Non-pigmented ciliary epithelial cell (primary cell): ENCODE data around the gene TMEM255A.
"Not testable (repeated sequence)": the region's sequence is repeated elsewhere in the genome, so short reads cannot be mapped to it uniquely, and the experiment has no call there.

Experiments
- DNase-seq: peaks from one replicate; pipeline ENCODE4 v3.0.0-alpha.2; 2010; ENCODE audit warnings: low read depth

Gene TMEM255A

GRCh38 chrX:120310861-120311726, at the start of gene TMEM255A:
Gene TMEM255A, minus strand, starts transcription at chrX:120311461. Its CDS starts 152 bp downstream, at chrX:120311309.
- DNase-seq = no peak

DNA sequence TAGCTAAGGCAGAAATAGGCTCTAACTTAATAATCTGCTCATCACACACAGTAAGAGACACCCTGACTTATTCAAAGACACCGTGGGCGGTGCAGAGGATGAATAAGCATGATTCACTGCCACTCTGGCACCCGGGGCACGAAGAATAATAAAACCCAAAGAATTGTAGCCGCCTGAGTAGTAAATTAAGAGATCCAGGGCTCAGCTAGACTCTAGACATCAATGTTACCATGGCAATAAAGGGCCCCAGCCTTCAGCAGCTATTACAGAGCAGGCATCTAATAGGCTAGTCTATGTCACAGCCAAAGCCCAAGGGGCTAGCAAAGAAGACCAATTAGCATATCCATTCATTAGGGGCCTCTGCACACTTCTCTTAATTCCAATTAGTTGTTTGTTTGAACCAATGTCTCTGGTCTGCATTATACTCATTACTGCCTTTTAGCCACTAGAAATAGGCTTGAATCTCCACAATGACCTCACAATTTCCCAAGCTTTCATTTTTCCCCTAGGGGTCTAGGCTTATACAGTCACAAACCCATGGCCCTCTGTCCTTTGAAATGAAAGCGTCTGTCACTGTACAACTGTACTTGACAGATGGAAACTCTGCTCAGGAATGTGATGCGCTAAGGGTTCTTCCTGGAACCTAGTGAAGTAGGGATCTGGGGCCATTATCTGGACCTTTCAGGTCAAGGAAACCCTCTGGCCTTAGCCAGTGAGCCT, 47.6 kb upstream of the TMEM255A start:
- no peak for DNase-seq

DNA sequence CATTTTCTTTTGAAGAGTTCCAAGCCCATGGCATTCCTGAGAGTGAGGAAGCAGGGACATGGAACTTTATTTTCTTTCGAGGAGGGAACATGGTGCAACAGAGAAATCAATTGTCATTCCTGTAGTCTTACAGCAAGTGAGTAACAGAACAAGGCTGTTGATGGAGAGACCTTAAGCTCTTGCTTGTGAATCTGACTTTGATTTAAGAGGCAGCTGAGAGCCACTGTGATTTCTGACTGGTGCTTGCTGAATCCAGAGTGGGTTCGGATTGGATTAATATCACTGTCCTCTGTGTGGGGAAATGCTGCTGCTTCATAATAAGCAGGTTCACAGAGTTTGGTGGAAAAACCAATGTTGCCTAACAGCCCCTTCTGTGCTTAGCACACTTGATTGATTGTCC, 45.9 kb upstream of the TMEM255A start:
- no peak for DNase-seq

GRCh38 chrX:120356084-120356483, 44.8 kb upstream of the TMEM255A start:
- DNase-seq = no peak

DNA sequence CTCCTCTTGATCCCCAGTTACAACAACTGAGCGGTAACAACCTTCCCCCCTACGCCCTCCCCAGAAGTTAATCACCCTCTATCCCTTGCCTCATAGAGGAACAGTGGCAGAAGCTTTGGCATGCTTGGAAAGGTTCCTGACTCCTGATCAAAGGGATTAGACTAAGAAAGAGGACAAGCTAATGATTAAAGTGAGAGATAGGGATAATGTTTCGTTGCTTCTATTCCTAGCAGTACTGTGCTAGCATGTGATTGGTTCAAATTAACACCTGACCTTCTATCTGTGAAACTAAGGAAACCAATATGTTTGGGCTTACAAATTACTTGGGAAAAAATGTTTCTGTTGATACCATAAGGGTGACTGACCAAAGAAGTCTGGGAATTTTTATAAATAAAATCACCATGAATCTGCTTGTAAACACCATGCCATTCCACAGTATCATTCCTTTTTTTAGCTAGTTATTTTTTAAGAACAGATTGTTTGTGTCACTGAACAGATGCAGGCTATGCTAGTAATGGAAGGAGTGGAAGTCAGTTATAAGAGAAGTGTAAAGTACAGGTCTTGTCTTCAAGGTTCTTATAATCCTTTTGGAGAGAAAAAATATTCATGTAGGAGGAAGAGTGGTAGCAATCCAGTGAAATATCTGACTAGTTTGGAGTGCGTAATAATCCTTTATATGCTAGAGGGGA, 39.3 kb upstream of the TMEM255A start:
- no peak for DNase-seq

DNA sequence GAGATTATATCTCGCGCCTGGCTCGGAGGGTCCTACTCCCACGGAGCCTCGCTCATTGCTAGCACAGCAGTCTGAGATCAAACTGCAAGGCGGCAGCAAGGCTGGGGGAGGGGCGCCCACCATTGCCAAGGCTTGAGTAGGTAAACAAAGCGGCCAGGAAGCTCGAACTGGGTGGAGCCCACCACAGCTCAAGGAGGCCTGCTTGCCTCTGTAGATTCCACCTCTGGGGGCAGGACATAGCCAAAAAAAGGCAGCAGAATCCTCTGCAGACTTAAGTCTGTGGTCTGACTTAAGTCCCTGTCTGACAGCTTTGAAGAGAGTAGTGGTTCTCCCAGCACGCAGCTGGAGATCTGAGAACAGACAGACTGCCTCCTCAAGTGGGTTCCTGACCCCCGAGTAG, 33.3 kb upstream of the TMEM255A start:
- not testable (repeated sequence) for DNase-seq

DNA sequence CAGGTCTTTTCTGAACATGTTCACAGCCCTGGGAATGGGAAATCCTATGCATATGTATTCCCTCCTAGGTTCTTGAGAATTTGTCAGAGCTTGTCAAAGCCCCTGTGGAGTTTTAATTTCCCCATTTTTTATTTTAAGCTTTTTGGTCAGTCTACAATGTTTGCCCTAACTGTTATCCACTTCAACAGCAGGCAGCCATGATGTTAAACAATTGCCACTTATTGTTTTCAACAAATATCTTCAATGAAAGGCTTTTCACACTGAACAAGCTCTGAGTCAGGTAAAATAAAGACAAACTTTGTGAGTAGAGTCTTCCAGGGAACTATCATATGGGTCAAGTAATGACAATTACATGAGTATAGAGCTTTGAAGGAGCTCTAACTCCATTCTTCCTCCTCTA, 25.6 kb upstream of the TMEM255A start:
- DNase-seq = no peak

GRCh38 chrX:120335289-120335688, 24.0 kb upstream of the TMEM255A start:
- no peak for DNase-seq

GRCh38 chrX:120334603-120335002, 23.3 kb upstream of the TMEM255A start:
- DNase-seq = no peak

DNA sequence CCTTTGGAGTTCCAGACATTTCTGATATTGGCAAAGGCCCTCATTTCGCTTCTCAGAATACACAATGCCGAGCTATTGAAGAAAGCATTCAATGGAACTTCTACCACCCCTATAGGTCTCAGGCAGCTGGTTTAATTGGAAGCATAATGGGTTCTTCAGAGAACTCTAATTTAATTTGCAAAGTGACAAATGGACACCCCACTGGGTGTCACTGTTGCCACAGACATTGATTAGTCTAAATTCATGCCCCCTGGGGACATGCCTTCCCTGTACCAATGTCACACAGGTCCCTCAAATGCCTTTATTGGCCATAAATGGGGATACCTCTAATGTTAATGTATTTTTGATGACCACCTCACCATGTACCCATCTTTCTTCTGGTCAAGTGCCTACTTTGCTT, 22.9 kb upstream of the TMEM255A start:
- DNase-seq = no peak

DNA sequence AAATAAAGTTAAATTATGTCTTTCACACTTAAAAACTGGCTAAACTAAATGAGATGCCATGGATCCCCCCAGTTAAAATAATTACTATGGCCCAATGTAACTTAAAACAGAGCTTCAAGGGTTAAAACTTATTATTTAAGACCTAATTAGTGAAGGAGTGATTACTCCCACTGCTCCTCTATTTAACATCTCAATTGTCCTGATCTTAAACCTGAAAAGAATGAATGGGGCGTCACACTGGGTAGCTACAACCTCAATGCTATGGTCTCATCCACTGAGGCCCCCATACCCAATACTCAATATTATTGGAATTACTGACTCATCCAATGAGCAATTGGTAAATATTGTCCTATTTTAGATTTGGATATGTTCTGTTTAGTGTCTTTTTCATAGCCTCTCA, 21.1 kb upstream of the TMEM255A start:
- DNase-seq = no peak

DNA sequence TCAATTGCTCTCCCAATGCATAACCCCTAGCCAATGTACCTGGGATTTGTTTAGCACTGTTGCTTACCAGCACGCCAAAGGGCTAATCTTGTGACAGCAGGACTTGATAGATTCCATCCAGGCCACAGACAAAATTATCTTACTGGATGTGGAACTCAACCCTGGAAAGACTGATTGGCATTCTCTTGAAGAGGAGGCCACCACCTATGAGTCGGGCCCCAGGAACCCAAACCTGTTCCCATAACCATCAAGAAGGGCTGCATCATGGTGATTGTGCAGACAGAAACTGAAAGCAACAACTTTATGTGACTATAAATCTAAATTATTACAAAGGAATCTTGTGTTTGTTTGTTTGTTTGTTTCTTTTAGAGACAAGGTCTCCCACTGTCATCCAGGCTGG, 19.9 kb upstream of the TMEM255A start:
- DNase-seq = no peak

DNA sequence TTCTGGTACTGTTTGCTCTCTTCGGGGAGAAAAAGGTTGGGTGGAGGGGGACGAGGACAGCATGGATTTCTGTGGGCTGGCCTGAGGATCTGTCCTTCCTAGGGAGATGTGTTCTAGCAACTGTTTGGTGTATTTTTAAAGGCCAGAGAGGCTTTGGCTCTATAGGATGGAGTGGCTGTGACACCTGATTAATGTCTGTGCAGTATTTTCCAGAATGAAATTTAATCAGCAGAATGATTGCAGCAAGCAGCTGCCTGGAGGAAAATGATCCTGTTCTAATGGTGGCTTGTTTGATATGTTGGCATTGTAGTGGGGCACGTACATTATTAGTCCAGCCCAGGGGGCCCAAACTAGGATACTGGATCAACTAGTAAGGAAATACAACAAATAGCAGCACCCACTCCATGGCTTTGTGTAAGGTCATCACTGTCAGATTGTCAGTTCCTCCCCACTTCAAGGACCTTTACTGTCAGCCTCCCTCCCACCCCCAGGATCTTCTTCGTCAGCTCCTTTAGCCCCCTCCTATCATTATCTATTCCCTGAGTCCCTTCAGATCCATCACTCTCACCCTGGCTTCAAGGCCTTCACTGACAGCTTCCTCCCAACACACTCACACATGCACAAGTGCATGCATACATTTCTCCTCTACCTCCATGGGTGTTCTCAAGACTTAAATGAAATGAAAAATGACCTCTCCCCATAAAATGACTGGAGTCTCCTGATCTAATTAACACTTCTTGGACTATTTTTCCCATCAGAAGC, 10.4 kb upstream of the TMEM255A start:
- no peak for DNase-seq

GRCh38 chrX:120318411-120318810, 7.2 kb upstream of the TMEM255A start:
- no peak for DNase-seq

DNA sequence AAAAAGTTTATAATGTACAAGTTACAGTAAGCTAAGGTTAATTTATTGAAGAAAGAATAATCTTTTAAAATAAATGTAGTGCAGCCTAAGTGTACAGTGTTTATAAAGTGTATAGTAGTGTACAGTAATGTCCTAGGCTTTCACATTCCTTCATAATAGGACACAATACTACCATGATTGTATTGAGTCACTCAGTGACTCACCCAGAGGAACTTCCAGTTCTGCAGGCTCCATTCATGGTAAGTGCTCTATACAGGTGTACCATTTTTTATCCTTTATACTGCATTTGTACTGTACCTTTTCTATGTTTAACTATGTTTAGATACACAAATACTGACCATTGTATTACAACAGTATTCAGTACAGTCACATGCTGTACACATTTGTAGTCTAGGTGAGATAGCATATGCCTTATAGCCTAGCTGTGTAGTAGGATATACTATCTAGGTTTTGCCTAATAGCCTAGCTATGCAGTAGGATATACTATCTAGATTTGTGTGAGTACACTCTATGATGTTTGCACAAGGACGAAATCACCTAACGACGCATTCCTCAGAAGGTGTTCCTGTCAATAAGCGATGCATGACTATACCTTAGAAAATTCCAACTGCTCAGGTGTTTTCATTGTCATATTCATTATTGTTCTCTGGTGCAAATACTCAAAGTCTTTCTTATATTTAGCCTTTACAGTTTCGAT, 5.5 kb upstream of the TMEM255A start:
- no peak for DNase-seq

DNA sequence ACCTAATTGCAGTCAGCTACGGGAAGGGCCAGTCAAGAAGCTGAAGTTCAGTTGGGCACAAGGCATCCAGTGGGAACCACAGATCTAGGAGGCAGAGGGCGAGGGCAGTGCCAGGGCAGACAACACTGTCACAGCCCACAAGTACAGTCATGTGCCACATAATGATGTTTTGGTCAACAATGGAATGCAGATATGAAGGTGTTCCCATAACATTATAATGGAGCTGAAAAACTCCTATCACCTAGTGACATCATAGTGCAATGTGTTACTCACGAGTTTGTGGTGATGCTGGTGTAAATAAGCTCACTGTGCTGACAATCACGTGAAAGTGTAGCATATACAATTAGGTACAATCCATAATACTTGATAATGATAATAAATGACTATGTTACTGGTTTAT, 4.5 kb upstream of the TMEM255A start:
- DNase-seq = no peak

DNA sequence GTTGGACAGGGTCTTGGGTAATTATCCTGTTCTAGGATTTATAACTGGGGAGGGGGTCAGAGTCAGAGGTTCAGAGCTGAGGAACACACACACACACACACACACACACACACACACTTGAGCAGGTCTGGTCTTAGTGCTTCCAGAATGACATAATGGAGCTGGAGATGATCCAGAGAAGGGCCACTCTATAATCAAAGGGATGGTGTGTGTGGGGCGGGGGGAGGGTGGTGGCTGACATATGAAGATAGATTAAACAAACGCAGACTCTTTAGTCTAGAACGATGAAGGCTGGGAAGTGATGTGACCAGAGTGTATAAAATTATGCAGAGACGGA, 434 bp upstream of the TMEM255A start:
- DNase-seq = no peak

DNA sequence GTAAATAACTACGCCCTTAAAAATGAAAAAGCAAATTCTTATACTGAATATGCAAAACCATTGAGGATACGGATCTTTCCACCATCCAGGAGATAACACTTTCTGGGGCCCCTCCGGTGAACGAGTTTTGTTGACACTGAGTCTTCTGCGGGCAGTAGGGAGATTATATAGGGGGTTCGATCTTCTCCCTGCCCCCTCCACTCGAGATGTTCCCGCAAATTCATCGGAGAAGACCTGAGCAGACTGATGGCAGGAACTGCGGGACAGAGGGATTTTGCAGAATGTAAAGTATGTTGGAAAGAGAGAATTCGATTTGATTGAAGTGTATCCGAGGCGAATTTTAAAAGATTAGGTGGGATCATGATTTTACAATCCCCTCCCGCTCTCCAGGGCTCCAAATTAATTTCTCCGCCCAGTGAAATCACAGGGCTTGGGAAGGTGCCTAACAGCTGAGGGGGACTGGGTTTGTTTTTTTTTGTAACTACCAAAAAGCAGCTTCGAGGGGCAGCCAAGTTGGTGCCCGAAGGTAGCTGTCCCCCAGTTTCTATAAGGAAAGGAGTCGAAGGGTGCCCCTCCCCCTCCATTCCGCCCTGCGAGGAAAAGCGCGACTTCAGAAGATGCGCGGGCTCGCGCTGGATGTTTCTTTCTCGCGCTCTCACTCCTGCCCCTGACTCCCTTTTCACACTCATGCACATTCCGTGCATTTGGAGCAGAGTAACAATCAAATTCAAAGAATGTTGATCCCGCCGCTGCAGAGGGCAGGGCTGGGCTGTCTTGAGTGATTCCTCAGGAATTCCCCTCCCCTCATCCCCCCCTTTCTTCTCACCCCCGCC, 1.2 kb downstream of the TMEM255A start:
- DNase-seq = no peak

- no peak for DNase-seq
These were observed 2.0 kb downstream of the TMEM255A start for GRCh38 chrX:120308959-120309872.

DNA sequence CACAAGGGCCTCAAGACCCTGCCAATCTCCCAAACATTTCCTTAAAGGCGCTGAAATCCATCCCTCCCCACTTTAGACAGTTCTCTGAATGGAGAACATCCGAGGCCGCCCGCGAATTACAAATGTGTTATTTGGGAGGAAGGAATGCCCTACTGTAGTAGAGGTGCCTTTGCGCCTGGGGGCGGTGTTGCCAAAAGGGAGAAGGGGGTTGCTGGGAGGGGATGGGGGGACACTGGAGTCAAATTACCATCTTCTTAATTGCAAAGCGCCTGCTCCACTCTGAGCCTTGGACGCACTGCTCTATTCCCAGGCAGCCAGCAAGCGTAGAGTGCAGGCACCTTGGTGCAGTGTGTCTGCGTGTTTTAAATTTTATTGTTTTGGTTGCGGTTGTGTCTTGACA, 2.7 kb downstream of the TMEM255A start:
- DNase-seq = no peak
